SH-SY5Y (cell line): Measurements from ENCODE around the gene HMCN1.

ENCODE experiments used
- GATA2 ChIP-seq: IDR thresholded peaks from 2 replicates; pipeline ENCODE4 v1.6.1; 2011; ENCODE audit warnings: mild to moderate bottlenecking, low read depth, low read length
- GATA3 ChIP-seq: IDR thresholded peaks from 2 replicates; pipeline ENCODE4 v1.6.1; 2011; ENCODE audit warnings: low read depth, mild to moderate bottlenecking, low read length, moderate library complexity

HMCN1 gene

GRCh38 chr1:185769136-185769535 lies 34.9 kb downstream of the HMCN1 start:
- TF ChIP-seq GATA3 (no peak), GATA2 (no peak)

- TF ChIP-seq GATA3 (no peak), GATA2 (no peak)
Measured at GRCh38 chr1:185774394-185774793, 40.2 kb downstream of the HMCN1 start.

DNA sequence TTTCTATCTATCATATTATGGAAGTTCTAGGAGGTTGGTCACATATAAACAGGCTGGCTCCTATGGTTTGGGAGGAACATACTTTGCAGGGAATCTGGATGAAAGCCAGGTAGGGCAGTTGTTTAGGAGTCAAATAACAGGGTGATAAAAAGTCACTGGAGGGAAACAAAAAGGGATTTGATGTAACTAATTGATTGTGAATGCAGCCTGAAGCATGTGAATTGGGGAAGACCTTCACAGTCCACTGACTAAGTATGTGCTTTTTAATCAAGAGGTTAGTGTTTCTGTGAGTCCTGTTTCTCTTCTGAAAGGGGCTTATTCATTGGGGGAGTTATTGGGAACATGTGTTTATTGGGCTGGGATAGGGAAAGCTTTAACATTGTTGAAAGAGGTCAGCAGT lies 41.3 kb downstream of the HMCN1 start:
- TF ChIP-seq GATA2 (no peak), GATA3 (no peak)

- no peak for TF ChIP-seq GATA3
- no peak for TF ChIP-seq GATA2
Measured at GRCh38 chr1:185776522-185776921, 42.3 kb downstream of the HMCN1 start.

GRCh38 chr1:185785586-185785985 lies 51.4 kb downstream of the HMCN1 start:
- no peak for TF ChIP-seq GATA3
- no peak for TF ChIP-seq GATA2

DNA sequence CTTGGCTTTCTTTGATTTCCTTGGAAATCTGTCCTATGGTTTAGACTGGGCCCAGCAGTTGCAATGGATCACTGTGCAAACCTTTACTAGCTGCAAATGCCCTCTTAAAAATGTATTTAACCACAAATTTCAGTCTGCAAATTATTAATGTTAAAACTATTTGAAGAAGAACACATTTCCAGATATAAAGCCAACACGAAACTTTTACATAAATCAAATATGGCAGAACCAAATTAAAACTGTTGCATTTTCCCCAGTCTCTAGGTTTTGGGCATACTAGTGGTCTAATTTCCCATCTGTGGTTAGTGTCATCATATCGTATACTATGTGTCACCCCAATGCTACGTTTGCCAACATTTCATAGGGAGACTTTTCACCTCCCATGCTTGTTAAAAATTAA lies 52.3 kb downstream of the HMCN1 start:
- TF ChIP-seq GATA3 (no peak), GATA2 (no peak)

- TF ChIP-seq GATA3: no peak
- TF ChIP-seq GATA2: no peak
Measured at GRCh38 chr1:185787238-185787637, 53.0 kb downstream of the HMCN1 start.

DNA sequence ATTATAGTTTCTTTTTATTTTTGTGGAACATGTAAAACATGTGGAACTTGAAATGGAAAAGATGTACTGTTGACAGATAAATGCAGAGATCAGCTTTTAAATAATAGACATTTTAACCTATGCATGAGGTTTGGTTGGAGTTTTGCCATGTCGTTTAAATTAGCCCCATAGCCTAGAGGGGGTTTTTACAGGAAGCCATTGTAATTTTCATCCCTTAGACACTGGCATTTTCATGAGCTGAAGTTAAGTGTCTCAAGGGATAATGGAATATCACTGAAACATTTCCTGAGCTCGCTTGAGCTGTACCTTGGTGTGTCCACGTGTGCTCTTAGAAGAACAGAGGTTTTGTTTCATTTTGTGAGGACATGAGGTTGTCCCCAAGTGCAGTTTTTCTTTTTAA lies 54.2 kb downstream of the HMCN1 start:
- no peak for TF ChIP-seq GATA2
- no peak for TF ChIP-seq GATA3

DNA sequence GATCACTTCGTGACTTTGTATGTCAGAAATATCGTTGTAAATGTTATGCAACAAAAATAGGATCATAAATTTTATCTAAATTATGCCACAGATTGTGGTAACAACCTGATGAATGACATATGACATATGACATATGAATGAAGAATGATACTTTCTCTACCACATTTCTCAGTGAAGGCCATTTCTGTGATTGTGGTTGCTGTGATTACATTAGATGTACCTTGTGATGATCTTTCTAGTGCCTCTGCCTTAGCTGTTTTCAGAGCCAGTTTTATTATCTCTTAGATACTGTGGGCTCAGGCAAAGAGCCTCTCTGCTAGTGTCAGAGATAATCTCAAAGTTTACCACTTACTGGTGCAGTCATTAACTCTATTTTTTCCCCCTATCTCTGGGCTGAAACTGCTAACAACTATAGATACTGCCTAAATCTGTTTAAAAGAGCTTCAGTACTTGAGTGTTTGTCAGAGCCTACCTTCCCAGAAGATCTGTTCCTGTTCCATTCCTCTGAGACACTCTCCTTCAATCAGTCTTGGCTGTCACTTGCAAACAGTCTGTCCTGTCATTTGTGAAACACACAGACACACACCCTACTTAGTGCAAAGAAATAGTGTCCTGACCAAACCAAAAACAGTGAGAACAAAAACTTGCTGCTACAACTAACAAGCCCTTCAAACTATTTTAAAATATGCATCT lies 55.5 kb downstream of the HMCN1 start:
- no peak for TF ChIP-seq GATA3
- no peak for TF ChIP-seq GATA2

DNA sequence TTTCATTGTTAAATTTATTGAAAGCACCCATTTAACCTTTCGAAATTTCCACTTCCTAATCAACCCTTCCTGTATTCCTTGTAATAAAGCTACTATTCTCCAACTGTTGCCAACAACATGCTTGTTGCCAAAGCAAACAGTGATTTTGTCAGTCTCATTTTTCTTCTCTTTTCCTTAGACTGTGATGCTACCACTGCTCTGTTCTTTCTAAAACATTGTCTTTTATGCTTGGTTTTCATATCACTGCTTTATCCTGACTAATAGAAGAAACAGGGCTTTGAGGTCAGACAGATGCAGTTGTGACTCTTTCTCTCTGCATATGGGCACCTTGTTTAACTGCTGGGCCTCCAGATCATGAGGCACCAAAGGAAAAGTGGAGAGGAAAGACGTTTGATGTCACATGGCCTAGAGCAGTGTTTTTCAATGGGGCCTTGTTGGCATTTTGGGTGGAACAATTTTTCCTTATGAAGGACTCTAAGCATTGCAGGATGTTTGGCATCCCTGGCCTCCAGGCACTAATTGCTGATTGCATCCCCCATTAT lies 56.1 kb downstream of the HMCN1 start:
- no peak for TF ChIP-seq GATA3
- no peak for TF ChIP-seq GATA2

DNA sequence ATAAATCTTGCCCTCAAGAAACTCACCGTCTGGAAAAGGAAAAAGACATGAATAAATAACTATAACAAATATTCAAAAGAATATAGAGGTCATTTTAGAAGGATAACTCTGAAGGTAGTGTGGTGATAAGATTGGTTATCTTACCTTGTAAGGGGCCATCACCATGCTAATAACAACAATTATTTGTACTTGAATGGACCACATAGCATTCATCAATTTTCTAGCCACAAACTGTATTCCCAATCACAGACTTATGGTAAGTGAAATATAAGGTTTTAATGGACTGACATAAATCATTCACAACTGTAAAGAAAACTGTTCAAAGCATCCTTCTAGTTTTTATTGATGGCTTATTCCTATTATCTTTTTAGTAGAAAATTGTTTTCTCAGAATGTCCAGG lies 57.8 kb downstream of the HMCN1 start:
- TF ChIP-seq GATA3: no peak
- no peak for TF ChIP-seq GATA2

DNA sequence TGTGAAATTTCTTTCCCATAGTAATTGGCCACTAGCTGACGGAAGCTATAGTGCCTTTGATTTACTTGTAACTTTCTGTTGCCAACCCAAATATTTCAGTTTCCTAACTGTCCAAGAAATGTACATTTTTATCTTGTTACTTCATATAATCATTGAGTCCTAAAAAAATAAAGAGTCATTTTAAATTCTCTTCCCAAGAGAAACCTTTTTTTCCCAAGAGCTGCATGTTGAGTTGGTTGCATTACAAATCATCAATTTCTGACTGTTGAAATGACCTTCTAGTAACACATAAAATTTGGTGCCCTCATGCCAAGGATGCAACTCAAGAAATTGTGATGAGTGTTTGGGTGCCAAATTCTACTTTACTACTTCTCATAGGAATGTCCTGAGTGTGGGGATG lies 61.0 kb downstream of the HMCN1 start:
- TF ChIP-seq GATA3 (no peak), GATA2 (no peak)

DNA sequence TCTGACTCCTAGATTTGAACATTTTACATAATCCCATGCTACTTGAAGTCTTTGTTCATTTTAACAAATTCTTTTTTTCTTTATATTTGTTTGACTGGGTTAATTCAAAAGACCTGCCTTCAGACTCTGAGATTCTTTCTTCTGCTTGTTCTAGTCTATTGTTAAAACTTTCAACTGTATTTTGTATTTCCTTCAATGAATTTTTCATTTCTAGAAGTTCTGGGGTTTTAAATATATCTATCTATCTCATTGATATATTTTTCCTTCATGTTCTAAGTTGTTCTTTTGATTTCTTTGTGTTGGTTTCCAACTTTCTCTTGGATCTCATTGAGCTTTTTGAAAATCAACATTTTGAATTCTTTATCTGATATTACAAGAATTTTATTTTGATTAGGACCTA lies 64.3 kb downstream of the HMCN1 start:
- TF ChIP-seq GATA2: no peak
- TF ChIP-seq GATA3: no peak

GRCh38 chr1:185803241-185803640 lies 69.0 kb downstream of the HMCN1 start:
- no peak for TF ChIP-seq GATA3
- no peak for TF ChIP-seq GATA2

DNA sequence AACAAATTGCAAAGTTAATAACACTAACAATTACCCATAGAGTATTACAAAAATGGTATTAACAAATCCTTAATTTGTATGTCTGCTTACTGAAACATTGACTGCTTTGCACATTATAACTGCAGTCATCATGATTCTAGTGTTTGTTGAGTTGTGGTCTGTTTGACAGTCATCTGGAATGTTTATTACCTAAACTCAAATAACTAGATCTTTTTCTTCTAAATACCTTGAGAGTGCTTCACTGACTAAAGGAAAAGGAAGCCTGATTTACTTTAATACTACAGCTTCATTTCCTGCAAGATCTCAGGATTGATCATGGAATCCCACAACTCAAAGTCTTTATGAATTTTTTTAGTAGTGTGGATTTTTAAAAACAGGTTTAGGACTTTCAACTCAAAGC lies 70.0 kb downstream of the HMCN1 start:
- no peak for TF ChIP-seq GATA3
- TF ChIP-seq GATA2: no peak
